HL-60 (cell line): ENCODE data around the gene PLXNB3.

Source experiments
- CTCF ChIP-seq: IDR thresholded peaks from one replicate; pipeline ENCODE4 v1.5.1; 2011; ENCODE audit warnings: low read length, control low read depth, inconsistent platforms; ENCODE audit not compliant: insufficient read depth
- GABPA ChIP-seq: IDR thresholded peaks from 2 replicates; pipeline ENCODE4 v1.6.1; 2012; ENCODE audit warnings: low read depth
- POLR2AphosphoS5 ChIP-seq: IDR thresholded peaks from 2 replicates; pipeline ENCODE4 v1.6.1; 2012; ENCODE audit warnings: low read depth
- SPI1 ChIP-seq: IDR thresholded peaks from 2 replicates; pipeline ENCODE4 v1.6.1; 2012; ENCODE audit warnings: low read depth, mild to moderate bottlenecking, borderline replicate concordance
- TF ChIP-seq, protein P1 (sequence below): IDR thresholded peaks from 2 replicates; pipeline ENCODE4 v1.6.1; 2012; ENCODE audit warnings: low read depth; ENCODE audit not compliant: insufficient replicate concordance

DNA sequence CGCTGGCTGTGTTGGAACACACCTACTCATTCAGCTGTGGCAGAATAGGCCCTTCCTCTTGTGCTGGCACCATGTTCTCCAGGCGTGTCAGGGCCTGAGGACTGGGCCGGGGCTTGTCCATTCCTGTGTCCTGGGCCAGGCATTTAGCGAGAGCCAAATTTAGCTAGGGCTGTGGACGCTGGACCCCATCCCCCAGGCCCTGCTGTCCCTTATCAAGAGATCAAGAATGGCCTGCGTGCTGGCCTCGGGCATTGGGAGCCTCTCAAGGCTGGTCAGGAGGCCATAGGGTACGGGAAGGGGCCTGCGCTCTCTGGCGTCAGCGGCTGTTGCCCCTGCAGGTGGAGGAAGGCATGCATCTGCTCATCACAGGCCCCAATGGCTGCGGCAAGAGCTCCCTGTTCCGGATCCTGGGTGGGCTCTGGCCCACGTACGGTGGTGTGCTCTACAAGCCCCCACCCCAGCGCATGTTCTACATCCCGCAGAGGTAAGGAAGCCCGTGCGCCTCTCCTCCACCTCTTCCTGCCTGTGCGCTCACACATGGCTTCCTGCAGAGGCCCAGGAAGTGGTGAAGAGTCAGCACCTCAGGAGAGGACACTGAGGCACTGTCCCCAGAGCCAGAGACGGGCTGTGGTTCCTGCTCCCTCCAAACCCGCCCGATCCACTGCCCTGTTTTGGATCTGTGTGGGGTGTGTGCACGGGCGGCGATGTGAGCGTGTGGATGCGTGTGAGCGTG lies 24.1 kb upstream of the PLXNB3 start:
- TF ChIP-seq GABPA (no peak), CTCF (no peak), POLR2AphosphoS5 (no peak), SPI1 (no peak)
- TF ChIP-seq, protein P1, sequence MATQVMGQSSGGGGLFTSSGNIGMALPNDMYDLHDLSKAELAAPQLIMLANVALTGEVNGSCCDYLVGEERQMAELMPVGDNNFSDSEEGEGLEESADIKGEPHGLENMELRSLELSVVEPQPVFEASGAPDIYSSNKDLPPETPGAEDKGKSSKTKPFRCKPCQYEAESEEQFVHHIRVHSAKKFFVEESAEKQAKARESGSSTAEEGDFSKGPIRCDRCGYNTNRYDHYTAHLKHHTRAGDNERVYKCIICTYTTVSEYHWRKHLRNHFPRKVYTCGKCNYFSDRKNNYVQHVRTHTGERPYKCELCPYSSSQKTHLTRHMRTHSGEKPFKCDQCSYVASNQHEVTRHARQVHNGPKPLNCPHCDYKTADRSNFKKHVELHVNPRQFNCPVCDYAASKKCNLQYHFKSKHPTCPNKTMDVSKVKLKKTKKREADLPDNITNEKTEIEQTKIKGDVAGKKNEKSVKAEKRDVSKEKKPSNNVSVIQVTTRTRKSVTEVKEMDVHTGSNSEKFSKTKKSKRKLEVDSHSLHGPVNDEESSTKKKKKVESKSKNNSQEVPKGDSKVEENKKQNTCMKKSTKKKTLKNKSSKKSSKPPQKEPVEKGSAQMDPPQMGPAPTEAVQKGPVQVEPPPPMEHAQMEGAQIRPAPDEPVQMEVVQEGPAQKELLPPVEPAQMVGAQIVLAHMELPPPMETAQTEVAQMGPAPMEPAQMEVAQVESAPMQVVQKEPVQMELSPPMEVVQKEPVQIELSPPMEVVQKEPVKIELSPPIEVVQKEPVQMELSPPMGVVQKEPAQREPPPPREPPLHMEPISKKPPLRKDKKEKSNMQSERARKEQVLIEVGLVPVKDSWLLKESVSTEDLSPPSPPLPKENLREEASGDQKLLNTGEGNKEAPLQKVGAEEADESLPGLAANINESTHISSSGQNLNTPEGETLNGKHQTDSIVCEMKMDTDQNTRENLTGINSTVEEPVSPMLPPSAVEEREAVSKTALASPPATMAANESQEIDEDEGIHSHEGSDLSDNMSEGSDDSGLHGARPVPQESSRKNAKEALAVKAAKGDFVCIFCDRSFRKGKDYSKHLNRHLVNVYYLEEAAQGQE: no peak
